AG04449 (cell line): Measurements from ENCODE around the gene FBRS.
A peak's percentile ranks its signal among the peaks of the same experiment; 100 is the strongest.

ENCODE experiments used
- CTCF ChIA-PET: fragments of 350-600 bp; formaldehyde crosslinking; extraction: SDS; loops from one replicate; lab custom pipeline; 2021; ENCODE audit warnings: antibody characterized with exemption; lab: Yijun Ruan, JAX
- POLR2A ChIA-PET: fragments of 400-600, 350-600 bp; formaldehyde crosslinking; extraction: SDS; loops from one replicate; lab custom pipeline; 2020; ENCODE audit warnings: antibody characterized with exemption, inconsistent platforms; lab: Yijun Ruan, JAX
- DNase-seq: peaks from one replicate; pipeline ENCODE4 v3.0.0-alpha.2; 2010; ENCODE audit warnings: low read depth, low spot score
- H3K4me3 ChIP-seq: 2 replicates; pipeline ENCODE4 v1.5.1; 2011; ENCODE audit warnings: low read depth, mild to moderate bottlenecking, control low read depth, low read length
- CTCF ChIP-seq: IDR thresholded peaks from one replicate; pipeline ENCODE4 v1.5.1; 2011; ENCODE audit warnings: mild to moderate bottlenecking, moderate library complexity, low read length, control low read depth, inconsistent platforms; ENCODE audit not compliant: insufficient read depth; ENCODE audit errors: missing control alignments

Gene FBRS

GRCh38 chr16:30697264-30698138, 39.3 kb downstream of the FBRS start:
- ChIA-PET CTCF (interaction anchor here (0.8 to 2.0 kb wide), 15 partner anchors 9 to 606 kb away, joined by 3 to 8 read pairs (median 4); partner anchors contain the start of genes DCTPP1, FBRS and PRR14), POLR2A (interaction anchor here (0.6 to 1.5 kb wide), 3 partner anchors 11 to 50 kb away, joined by 3 to 8 read pairs (median 3); no protein-coding TSS in a partner anchor)
- DNase-seq, result no peak
- peak overlapping the region; percentile 95 for H3K4me3 ChIP-seq
- no peak for TF ChIP-seq CTCF

- ChIA-PET CTCF (interaction anchor here (0.9 to 2.0 kb wide), 6 partner anchors 10 to 243 kb away, joined by 3 to 8 read pairs (median 6); partner anchors contain the start of genes FBRS and PRR14), POLR2A (interaction anchor here (0.6 to 1.5 kb wide), 2 partner anchors 39 to 49 kb away, joined by 3 to 8 read pairs; no protein-coding TSS in a partner anchor)
- H3K4me3 ChIP-seq, result peak overlapping the region; percentile 95
- DNase-seq, result peak; percentile 77
- TF ChIP-seq CTCF, result no peak
These were observed 40.0 kb downstream of the FBRS start for GRCh38 chr16:30698139-30698815.

- peak within 1 kb of the TSS; percentile 95 for H3K4me3 ChIP-seq
- CTCF ChIA-PET, result no interaction called here
- POLR2A ChIA-PET, result no interaction called here
- no peak for TF ChIP-seq CTCF
- DNase-seq, result no peak
These were observed 40.8 kb downstream of the FBRS start, which contains the start of gene SRCAP for GRCh38 chr16:30698816-30699614. Gene SRCAP, plus strand, starts transcription at chr16:30699171. Its CDS starts 1,654 bp downstream, at chr16:30700825.

DNA sequence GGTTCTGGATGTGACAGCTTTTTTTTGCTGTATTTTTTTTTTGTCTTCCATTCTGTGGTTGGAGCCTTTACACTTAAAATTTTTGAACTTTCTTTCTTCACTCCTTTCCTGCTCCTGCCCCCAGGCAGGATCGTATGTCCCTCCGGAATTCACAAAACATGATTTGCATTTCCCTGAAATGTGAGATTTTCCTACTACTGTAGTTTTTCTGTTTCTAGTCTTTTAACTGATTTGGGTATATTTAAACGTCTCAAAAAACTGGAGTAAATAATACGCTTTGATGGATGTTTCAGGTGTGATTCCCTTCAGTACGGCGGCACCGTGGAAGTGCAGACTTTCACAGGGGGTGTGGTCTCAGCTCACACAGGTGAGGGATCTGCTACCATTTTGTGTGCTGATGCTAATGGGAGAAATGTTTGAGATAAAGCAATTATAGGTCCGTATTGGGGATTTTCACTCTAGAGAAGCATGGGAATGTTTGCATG, 41.4 kb downstream of the FBRS start:
- DNase-seq, result no peak
- H3K4me3 ChIP-seq, result peak overlapping the region; percentile 95
- CTCF ChIA-PET, result no interaction called here
- no peak for TF ChIP-seq CTCF
- POLR2A ChIA-PET, result no interaction called here

DNA sequence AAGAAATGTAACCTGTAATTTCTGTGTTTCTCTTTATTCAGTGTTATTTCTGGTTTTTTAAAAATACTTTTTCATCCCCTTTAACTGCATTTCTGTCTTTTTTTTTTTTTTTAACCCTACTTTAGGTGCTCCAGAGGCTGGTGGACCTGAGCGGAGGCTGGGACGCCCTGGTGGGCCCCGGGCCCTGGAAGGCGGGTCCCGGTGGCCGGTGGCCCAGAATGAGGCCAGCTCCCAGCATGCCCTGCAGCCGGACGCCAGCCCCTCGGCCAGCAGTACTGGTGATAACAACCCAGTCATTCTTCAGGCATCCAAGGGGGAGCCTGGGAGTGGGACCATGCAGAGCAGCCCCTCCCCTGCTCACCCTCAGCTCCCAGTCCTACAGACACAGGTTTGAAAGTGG, 42.3 kb downstream of the FBRS start:
- no peak for TF ChIP-seq CTCF
- ChIA-PET POLR2A (no interaction called here), CTCF (interaction anchor here (1.2 kb wide), 1 partner anchor 16 kb away, joined by 3 read pairs; no protein-coding TSS in a partner anchor)
- DNase-seq, result no peak
- no peak overlapping the region for H3K4me3 ChIP-seq
